D721Med (cell line): Measurements from ENCODE around the gene GRAMD2A.
"Not testable (repeated sequence)": the region's sequence is repeated elsewhere in the genome, so short reads cannot be mapped to it uniquely, and the experiment has no call there.

Source experiments
- DNase-seq: peaks from one replicate; pipeline ENCODE4 v3.0.0; 2011; ENCODE audit warnings: low spot score; ENCODE audit not compliant: insufficient read length
- FAIRE-seq: peaks from 2 replicates; lab custom pipeline; 2011; peaks lifted over from hg19 to GRCh38; lab: Jason Lieb, UNC
- CTCF ChIP-seq: IDR thresholded peaks from 2 replicates; pipeline ENCODE4 v1.5.1; 2012; ENCODE audit warnings: mild to moderate bottlenecking, control low read depth; ENCODE audit not compliant: insufficient read depth; ENCODE audit errors: missing control alignments

GRAMD2A gene

GRCh38 chr15:72173864-72174550 lies 23.6 kb downstream of the GRAMD2A start:
- DNase-seq = no peak
- no peak for FAIRE-seq
- no peak for TF ChIP-seq CTCF

- no peak for FAIRE-seq
- no peak for DNase-seq
- TF ChIP-seq CTCF = no peak
These were observed 24.2 kb downstream of the GRAMD2A start for GRCh38 chr15:72173401-72173800.

GRCh38 chr15:72172796-72173195 lies 24.8 kb downstream of the GRAMD2A start:
- FAIRE-seq = no peak
- DNase-seq = no peak
- TF ChIP-seq CTCF = no peak

GRCh38 chr15:72171978-72172377 lies 25.6 kb downstream of the GRAMD2A start:
- not testable (repeated sequence) for DNase-seq, FAIRE-seq

- DNase-seq = no peak
- no peak for TF ChIP-seq CTCF
- FAIRE-seq = no peak
These were observed 26.9 kb downstream of the GRAMD2A start for GRCh38 chr15:72170691-72171090.

GRCh38 chr15:72169921-72170611 lies 27.5 kb downstream of the GRAMD2A start:
- FAIRE-seq = no peak
- no peak for TF ChIP-seq CTCF
- DNase-seq = no peak

- FAIRE-seq (no peak), DNase-seq (no peak)
- TF ChIP-seq CTCF = no peak
These were observed 28.2 kb downstream of the GRAMD2A start for GRCh38 chr15:72169236-72169920.
